T-cell (primary cell): Measurements from ENCODE around the gene RASL10A. TPM values are rescaled to one million over a fixed set of nuclear protein-coding genes. Genes with fewer than 3 reads are reported as not detected.

Experiments
- ATAC-seq, 4 experiments: fragments of 200-7000 bp in 3 of 4; fragments of 150-1000 bp in 1 of 4; cut with Tn5 transposase; replicated peaks in 1 of 4; 1 replicate in 3 of 4; 2 replicates in 1 of 4; pipeline ENCODE4 v1.10.0; 2021; ENCODE audit warnings: moderate library complexity in 3 of 4, mild to moderate bottlenecking in 2 of 4, moderate number of reproducible peaks in 1 of 4
- CTCF ChIA-PET, 2 donors: fragments of 300-600 bp; sonication (Branson Sonifier 250); formaldehyde crosslinking; loops; one replicate each; lab custom pipeline; 2022; ENCODE audit warnings: antibody characterized with exemption in 2 of 2; lab: Charles Lee
- POLR2A ChIA-PET, 2 donors: fragments of 300-600 bp; sonication (Branson Sonifier 250); formaldehyde crosslinking; loops; one replicate each; lab custom pipeline; 2022; ENCODE audit warnings: antibody characterized with exemption in 2 of 2; lab: Charles Lee
- DNase-seq, 35 experiments: peaks; one replicate each; pipeline versions ENCODE4 v3.0.0 to v3.0.0-alpha.2; 2013 to 2023
- H3K27ac ChIP-seq: one replicate; pipeline ENCODE4 v1.5.1; 2013; ENCODE audit warnings: low read length
- H3K27me3 ChIP-seq, 2 experiments: replicated peaks in 1 of 2; 1 replicate in 1 of 2; 2 replicates in 1 of 2; pipeline versions ENCODE4 v1.6.1 to v1.7.0; 2013; ENCODE audit warnings: low read length in 1 of 2, mixed read lengths in 1 of 2; ENCODE audit not compliant: control insufficient read depth in 2 of 2, insufficient read depth in 2 of 2; ENCODE audit errors: extremely low read depth in 1 of 2
- H3K36me3 ChIP-seq, 2 donors: 1 replicate in 1 of 2; 2 replicates in 1 of 2; pipeline versions ENCODE4 v1.6.1 to v1.7.0; 2013; ENCODE audit warnings: low read length in 1 of 2; ENCODE audit not compliant: control insufficient read depth in 2 of 2, insufficient read depth in 1 of 2; ENCODE audit errors: extremely low read depth in 1 of 2
- H3K4me1 ChIP-seq, 2 experiments: 1 replicate in 1 of 2; 2 replicates in 1 of 2; pipeline versions ENCODE4 v1.6.1 to v1.7.0; 2013; ENCODE audit warnings: low read length in 2 of 2, mixed read lengths in 1 of 2; ENCODE audit not compliant: insufficient read depth in 2 of 2, control insufficient read depth in 1 of 2; ENCODE audit errors: extremely low read depth in 1 of 2
- H3K4me3 ChIP-seq, 2 donors: 1 replicate in 1 of 2; 2 replicates in 1 of 2; pipeline versions ENCODE4 v1.5.1 to v1.7.0; 2013; ENCODE audit warnings: mild to moderate bottlenecking in 2 of 2, low read length in 1 of 2, moderate library complexity in 1 of 2; ENCODE audit not compliant: control insufficient read depth in 1 of 2; ENCODE audit errors: extremely low read depth in 1 of 2
- H3K9me3 ChIP-seq: 2 replicates; pipeline ENCODE4 v1.7.0; 2013
- H3K27ac Mint-ChIP-seq, 2 donors: one replicate each; pipeline ENCODE4 v1.8.0; 2020 to 2021; ENCODE audit warnings: mild to moderate bottlenecking in 2 of 2, mixed read lengths in 2 of 2
- H3K27me3 Mint-ChIP-seq, 2 donors: one replicate each; pipeline ENCODE4 v1.8.0; 2021 to 2022; ENCODE audit warnings: mixed read lengths in 2 of 2
- H3K36me3 Mint-ChIP-seq: one replicate; pipeline ENCODE4 v1.8.0; 2021; ENCODE audit warnings: mixed read lengths
- H3K4me1 Mint-ChIP-seq, 3 donors: one replicate each; pipeline ENCODE4 v1.8.0; 2020 to 2022; ENCODE audit warnings: mixed read lengths in 3 of 3, mild to moderate bottlenecking in 1 of 3
- H3K4me3 Mint-ChIP-seq, 3 donors: one replicate each; pipeline ENCODE4 v1.8.0; 2020 to 2022; ENCODE audit warnings: mild to moderate bottlenecking in 3 of 3, mixed read lengths in 3 of 3, moderate library complexity in 3 of 3
- H3K9me3 Mint-ChIP-seq, 3 donors: one replicate each; pipeline ENCODE4 v1.8.0; 2020 to 2022; ENCODE audit warnings: mixed read lengths in 3 of 3
- WGBS: methylation state at CpG from one replicate; pipeline ENCODE4 v1.1.5; 2013; ENCODE audit warnings: missing lambda C conversion rate; ENCODE audit not compliant: insufficient coverage; 5-methylcytosine and 5-hydroxymethylcytosine counted together
- total RNA-seq, 35 experiments: library from RNA in 6 of 35; stranded (reverse) in 6 of 35; fragments of 120-200 nt in 1 of 35; gene quantifications; one replicate each; pipeline versions ENCODE4 v1.2.1 to v1.2.4 and lab custom pipeline; 2013 to 2026

Gene RASL10A
- total RNA-seq, 5 donors from 2014 or later (not counting 1 experiment from before 2014, with no cell fraction given) = 0.33 to 1.2 (median 0.71) TPM; not detected in 1

- Mint-ChIP-seq H3K27ac (no peak overlapping the region), H3K9me3 (no peaks in the 10 kb centered on the region), H3K4me1 (no peaks in the 10 kb centered on the region), H3K27me3 (no peaks in the 10 kb centered on the region), H3K36me3 (peaks cover 61% of the 10 kb centered on the region), H3K4me3 (no peak overlapping the region)
- POLR2A ChIA-PET = interaction anchor here in 1 of 2 donors (0.6 kb wide), 1 partner anchor 1932 kb away, joined by 3 read pairs; no protein-coding TSS in a partner anchor
- CTCF ChIA-PET = no interaction called here
- H3K4me1 ChIP-seq = no peaks in the 10 kb centered on the region
- DNase-seq = no peak
- H3K9me3 ChIP-seq = no peaks in the 10 kb centered on the region
- no peak overlapping the region for H3K27ac ChIP-seq
- no peak overlapping the region for H3K4me3 ChIP-seq
- peaks cover 34 to 73% of the 10 kb centered on the region in 2 donors for H3K36me3 ChIP-seq
- ATAC-seq = no peak
- H3K27me3 ChIP-seq = no peaks in the 10 kb centered on the region
- WGBS = 95% methylated on average over 8 of the region's 8 CpGs
These were observed 25.1 kb upstream of the RASL10A start for GRCh38 chr22:29340566-29340965.

GRCh38 chr22:29339381-29340235 is 24.1 kb upstream of the RASL10A start:
- ATAC-seq (no peak), DNase-seq (no peak)
- ChIA-PET CTCF (no interaction called here), POLR2A (no interaction called here)
- H3K9me3 ChIP-seq = no peaks in the 10 kb centered on the region
- Mint-ChIP-seq H3K9me3 (no peaks in the 10 kb centered on the region), H3K4me1 (no peaks in the 10 kb centered on the region), H3K4me3 (no peak overlapping the region), H3K36me3 (peaks cover 60% of the 10 kb centered on the region), H3K27ac (no peak overlapping the region), H3K27me3 (no peaks in the 10 kb centered on the region)
- H3K36me3 ChIP-seq = peaks cover 34 to 78% of the 10 kb centered on the region in 2 donors
- no peak overlapping the region for H3K27ac ChIP-seq
- H3K27me3 ChIP-seq = no peaks in the 10 kb centered on the region
- no peaks in the 10 kb centered on the region for H3K4me1 ChIP-seq
- no peak overlapping the region for H3K4me3 ChIP-seq
- WGBS = 97% methylated on average over 15 of the region's 23 CpGs

GRCh38 chr22:29338398-29338797 is 22.9 kb upstream of the RASL10A start:
- no peak for ATAC-seq
- no peaks in the 10 kb centered on the region for H3K4me1 ChIP-seq
- WGBS = 97% methylated on average over 3 of the region's 6 CpGs
- Mint-ChIP-seq H3K4me1 (no peaks in the 10 kb centered on the region), H3K27me3 (no peaks in the 10 kb centered on the region), H3K9me3 (no peaks in the 10 kb centered on the region), H3K36me3 (peaks cover 59% of the 10 kb centered on the region), H3K4me3 (no peak overlapping the region), H3K27ac (no peak overlapping the region)
- ChIA-PET POLR2A (no interaction called here), CTCF (no interaction called here)
- no peak for DNase-seq
- H3K36me3 ChIP-seq = peaks cover 37 to 78% of the 10 kb centered on the region in 2 donors
- H3K9me3 ChIP-seq = no peaks in the 10 kb centered on the region
- H3K4me3 ChIP-seq = no peak overlapping the region
- H3K27ac ChIP-seq = no peak overlapping the region
- no peaks in the 10 kb centered on the region for H3K27me3 ChIP-seq

GRCh38 chr22:29337631-29338284 is 22.3 kb upstream of the RASL10A start:
- 95% methylated on average over 9 of the region's 12 CpGs for WGBS
- Mint-ChIP-seq H3K4me1 (no peaks in the 10 kb centered on the region), H3K4me3 (no peak overlapping the region), H3K9me3 (no peaks in the 10 kb centered on the region), H3K27ac (no peak overlapping the region), H3K27me3 (no peaks in the 10 kb centered on the region), H3K36me3 (peaks cover 57% of the 10 kb centered on the region)
- CTCF ChIA-PET = no interaction called here
- peaks cover 30 to 78% of the 10 kb centered on the region in 2 donors for H3K36me3 ChIP-seq
- no peak overlapping the region for H3K27ac ChIP-seq
- POLR2A ChIA-PET = no interaction called here
- no peak for ATAC-seq
- H3K4me3 ChIP-seq = no peak overlapping the region
- H3K27me3 ChIP-seq = no peaks in the 10 kb centered on the region
- no peaks in the 10 kb centered on the region for H3K4me1 ChIP-seq
- DNase-seq = no peak
- no peaks in the 10 kb centered on the region for H3K9me3 ChIP-seq

GRCh38 chr22:29336751-29337490 is 21.4 kb upstream of the RASL10A start:
- Mint-ChIP-seq H3K9me3 (no peaks in the 10 kb centered on the region), H3K4me1 (no peaks in the 10 kb centered on the region), H3K27ac (no peak overlapping the region), H3K4me3 (no peak overlapping the region), H3K36me3 (peaks cover 51% of the 10 kb centered on the region), H3K27me3 (no peaks in the 10 kb centered on the region)
- Histone ChIP-seq H3K36me3 (peaks cover 26 to 75% of the 10 kb centered on the region in 2 donors), H3K27ac (no peak overlapping the region), H3K9me3 (no peaks in the 10 kb centered on the region), H3K4me1 (no peaks in the 10 kb centered on the region), H3K4me3 (no peak overlapping the region), H3K27me3 (no peaks in the 10 kb centered on the region)
- WGBS = 98% methylated on average over 13 of the region's 14 CpGs
- CTCF ChIA-PET = no interaction called here
- POLR2A ChIA-PET = no interaction called here
- DNase-seq = no peak
- ATAC-seq = no peak

- H3K4me1 Mint-ChIP-seq = no peaks in the 10 kb centered on the region
- no peaks in the 10 kb centered on the region for H3K9me3 Mint-ChIP-seq
- no peak overlapping the region for H3K27ac Mint-ChIP-seq
- H3K4me3 Mint-ChIP-seq = no peak overlapping the region
- no peaks in the 10 kb centered on the region for H3K27me3 Mint-ChIP-seq
- peaks cover 26 to 68% of the 10 kb centered on the region in 2 donors for H3K36me3 ChIP-seq
- 85% methylated on average over 11 of the region's 11 CpGs for WGBS
- no peaks in the 10 kb centered on the region for H3K9me3 ChIP-seq
- no peak overlapping the region for H3K4me3 ChIP-seq
- no peak overlapping the region for H3K27ac ChIP-seq
- no peaks in the 10 kb centered on the region for H3K27me3 ChIP-seq
- no peaks in the 10 kb centered on the region for H3K4me1 ChIP-seq
- ChIA-PET POLR2A (no interaction called here), CTCF (no interaction called here)
- peaks cover 43% of the 10 kb centered on the region for H3K36me3 Mint-ChIP-seq
- ATAC-seq (no peak), DNase-seq (no peak)
These were observed 20.2 kb upstream of the RASL10A start for GRCh38 chr22:29335656-29336055.
